NCI-H2029 treated with DMSO at 0.1 percent for 48 hours (cell line): ENCODE measurements around the gene MAPRE2.
A peak's percentile ranks its signal among the peaks of the same experiment; 100 is the strongest.

Experiments used
- DNase-seq: peaks from one replicate; lab custom pipeline; 2025; lab: John Stamatoyannopoulos, UW

Gene MAPRE2

DNA sequence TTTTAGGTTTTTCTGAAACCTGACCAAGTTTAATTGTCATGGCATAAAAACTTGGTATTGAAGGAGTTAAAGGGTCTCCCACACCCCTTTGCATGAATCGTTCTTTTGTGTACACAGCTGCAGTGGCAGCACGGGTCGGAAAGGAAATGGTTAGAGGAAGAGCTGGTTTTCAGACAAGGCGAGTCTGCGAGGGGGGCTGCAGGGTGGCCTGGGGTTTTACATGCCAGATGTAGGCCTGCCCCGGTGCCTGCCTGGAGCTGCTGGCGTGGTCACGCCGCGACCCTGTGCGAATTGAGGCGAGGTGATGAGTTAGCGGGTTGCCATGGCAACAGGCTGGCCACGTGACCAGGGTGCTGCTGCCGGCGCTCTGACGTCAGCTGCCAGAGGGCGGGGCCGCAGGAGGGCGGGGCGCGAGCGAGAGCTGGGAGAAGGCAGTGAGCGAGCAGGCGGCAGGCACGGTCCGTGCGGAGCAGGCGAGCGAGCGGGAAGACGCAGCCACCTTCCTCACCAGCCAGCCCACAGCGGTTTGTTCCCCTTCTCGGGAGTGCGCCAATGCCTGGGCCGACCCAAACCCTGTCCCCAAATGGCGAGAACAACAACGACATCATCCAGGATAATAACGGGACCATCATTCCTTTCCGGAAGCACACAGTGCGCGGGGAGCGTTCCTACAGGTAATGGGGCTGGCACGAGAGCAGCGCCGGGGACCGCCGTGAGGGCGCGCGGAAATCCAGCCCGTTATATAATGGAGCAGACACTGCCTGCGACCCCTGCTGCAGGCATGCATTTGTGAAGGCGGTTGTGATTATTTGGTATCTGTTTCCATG, at the start of gene MAPRE2:
MAPRE2 (plus strand) TSS at position 426 of the 827 bp plus-strand sequence; CDS start at position 553, 127 bp downstream.
- DNase-seq = peak; percentile 59

DNA sequence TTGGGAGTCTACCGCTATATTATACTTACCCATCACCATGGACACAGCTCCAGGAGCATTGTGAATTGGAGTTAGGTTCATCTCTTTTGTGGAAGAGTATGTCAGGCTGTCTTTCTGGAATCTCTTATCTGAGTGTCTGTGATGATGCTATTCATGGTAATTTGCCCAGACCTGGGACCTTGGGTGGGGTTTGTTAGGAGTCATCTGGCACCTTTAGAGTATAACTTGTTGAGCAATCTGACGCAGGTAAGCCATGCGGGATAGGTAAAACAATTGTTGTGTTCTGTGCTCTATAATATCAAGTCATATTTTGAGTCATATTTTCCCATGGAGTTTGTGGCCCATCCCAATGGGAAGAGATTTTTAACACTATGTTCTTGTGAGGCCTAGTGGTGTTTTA, 49.7 kb upstream of the MAPRE2 start:
- DNase-seq = no peak

DNA sequence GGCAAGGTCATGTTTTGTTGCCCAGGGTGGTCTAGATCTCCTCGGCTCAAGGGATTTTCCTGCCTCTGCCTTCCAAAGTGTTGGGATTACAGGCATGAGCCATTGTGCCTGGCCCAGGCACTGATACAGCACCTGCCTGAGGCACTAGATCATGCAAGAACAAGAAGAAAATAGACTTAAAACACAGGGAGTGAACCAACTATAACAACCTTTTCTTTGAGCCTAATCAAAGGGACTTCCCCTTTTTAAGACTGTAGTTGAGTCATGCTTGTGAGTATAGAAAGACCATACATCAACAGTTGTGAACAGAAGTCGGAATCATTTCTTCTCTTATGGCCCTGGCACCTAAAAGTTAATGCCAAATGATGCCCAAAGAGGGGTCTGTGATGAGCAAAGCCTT, 47.9 kb upstream of the MAPRE2 start:
- DNase-seq = no peak

DNA sequence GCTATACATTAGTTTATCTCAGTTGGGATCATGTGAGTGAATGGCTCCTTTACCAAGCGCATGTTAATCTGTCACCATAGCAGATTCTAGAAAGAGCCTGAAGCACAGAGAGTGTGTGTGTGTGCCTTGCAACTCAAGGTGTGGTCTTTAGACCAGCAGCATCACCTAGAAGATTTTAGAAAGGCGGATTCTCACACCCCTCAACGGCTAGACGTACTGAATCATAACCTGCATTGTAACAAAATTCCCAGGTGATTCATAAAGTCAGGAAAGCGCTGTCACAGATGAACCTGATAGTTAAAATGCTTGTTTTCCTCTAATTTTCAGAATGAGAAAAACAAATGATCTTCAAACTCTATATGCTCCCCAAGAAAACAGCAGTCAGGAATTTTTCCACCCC, 45.5 kb upstream of the MAPRE2 start:
- no peak for DNase-seq

DNA sequence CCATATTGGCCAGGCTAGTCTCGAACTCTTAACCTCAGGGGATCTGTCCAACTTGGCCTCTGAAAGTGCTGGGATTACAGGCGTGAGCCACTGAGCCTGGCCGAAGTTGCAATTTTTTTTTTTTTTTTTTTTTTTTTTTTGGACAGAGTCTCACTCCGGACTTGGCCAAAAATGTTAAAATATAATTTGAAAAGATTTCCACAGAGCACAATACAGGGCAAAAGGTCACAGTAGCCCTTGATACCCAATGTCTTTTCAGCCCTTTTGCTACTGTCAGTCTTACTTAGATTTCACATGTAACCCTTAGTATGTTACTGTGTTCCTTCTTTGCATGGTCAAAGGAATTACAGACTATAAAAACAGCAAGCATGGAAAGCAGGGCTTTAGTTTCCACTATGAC, 42.6 kb upstream of the MAPRE2 start:
- no peak for DNase-seq

DNA sequence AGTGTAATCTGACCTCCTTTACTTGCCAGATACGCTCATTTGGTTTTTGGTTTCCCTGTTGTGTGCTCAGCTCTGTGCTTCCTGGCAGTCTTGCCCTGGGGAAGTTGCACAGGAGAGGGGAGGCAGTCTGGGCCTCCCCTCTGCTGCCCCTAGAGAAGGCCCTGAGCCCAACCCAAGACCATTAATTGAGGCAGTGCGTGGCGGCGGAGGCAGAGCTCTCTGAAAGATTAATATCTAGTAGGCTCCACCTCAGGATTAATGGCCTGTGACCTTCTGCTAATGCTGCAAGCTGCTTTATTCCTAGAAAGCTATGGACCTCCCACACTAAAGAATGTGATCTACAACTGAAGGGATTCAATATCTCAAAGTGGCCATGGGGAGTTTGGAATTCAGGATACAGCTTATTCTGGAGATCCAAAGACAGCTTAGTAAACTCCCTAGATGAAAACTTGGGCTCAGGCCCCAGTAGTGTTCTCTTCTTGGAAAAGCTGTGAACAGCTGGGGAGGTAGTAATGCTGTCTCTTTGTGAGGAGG, 41.4 kb upstream of the MAPRE2 start:
- no peak for DNase-seq

DNA sequence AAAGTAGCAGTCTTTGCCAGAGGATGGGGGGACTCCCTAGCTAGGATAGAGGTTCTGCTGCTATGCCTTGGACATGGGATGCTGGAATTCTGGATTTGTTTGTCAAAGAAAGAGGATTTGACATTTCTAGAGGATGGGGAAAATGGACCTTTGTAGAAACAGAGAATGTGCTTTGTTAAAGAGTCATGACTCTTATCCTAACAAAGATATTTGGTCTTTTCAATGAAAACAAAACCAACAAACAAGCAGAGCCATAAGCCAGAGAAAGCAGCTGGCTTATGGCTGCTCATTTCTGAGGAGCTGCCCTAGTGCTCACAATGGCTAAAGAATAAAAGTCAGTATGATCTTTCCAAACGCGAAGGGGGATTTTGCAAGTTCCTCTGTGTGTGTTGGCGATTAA, 40.8 kb upstream of the MAPRE2 start:
- DNase-seq = no peak

DNA sequence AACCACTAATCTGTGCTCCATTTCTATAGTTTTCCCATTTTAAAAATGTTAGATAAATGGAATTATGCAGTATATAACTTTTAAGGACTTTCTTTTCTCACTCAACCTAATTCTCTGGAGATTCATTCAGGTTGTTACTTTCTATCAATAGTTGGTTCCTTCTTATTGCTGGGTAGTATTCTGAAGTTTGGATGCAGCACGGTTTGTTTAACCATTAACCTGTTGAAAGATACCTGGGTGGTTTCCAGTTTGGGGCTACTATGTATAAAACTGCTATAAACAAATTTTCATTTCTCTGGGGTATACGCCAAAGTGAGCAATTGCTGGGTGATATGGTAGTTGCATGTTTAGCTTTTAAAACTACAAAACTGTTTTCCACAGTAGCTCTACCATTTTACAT, 39.1 kb upstream of the MAPRE2 start:
- no peak for DNase-seq

DNA sequence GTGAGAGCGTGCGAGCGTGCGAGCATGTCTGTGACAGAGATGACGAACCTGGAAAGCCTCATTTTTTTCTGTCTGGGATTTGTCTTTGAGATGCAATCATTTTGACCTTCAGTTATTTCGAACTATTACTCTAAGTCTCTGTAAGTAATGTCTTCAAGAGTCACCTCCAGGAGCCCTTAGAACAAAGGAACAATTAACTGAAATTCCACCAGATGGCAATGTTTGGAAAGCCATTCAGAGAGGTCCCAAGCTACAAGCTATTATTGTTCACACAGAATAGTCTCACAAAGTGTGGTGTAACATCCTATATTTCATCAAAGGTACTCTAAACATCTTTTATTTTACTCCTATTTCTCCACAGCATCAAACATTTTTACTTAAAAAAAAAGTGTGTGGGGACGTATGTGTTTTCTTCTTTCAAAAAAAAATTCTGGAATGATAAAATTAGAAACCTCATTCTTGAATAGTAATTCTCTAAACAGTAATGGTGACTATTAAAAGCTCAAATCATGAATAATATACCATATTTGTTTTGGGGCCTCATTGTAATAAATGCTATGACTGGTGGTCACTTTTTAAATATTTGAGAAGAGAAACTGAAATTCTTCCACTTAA, 35.1 kb upstream of the MAPRE2 start:
- DNase-seq = peak; percentile 37

DNA sequence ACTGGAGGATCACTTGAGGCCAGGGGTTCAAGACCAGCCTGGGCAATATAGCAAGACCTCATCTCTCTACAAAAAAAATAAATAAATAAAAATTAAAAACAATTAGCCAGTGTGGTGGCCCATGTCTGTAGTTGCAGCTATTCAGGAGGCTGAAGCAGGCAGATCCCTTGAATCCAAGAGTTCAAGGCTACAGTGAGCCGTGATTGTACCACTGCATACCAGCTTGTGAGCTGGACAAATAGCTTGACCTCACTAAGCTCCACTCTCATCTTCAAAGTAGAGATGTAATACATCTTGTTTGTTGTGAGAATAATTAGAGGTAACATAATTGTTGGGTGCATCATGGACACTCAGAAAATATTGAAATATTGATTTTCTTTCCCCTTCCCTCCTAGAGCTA, 31.1 kb upstream of the MAPRE2 start:
- DNase-seq = no peak

DNA sequence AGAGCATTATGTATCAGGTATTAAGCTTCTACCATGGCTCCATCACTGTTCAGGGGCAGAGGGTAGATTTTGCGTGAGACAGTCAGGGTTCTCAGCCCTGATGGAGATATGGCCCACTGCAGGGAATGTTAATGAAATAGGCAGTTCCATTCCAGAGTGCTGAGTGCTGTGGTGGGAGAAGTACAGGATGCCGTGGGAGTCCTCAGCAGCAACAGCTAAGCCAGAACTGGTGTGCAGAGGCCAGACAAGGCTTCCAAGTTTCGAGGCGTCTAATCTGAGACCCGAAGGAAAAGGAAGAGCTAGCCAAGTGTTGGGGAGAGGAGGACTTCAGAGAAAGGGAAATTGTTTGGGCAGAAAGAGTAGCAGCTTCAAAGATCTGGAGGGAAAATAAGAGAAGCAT, 30.2 kb upstream of the MAPRE2 start:
- no peak for DNase-seq

DNA sequence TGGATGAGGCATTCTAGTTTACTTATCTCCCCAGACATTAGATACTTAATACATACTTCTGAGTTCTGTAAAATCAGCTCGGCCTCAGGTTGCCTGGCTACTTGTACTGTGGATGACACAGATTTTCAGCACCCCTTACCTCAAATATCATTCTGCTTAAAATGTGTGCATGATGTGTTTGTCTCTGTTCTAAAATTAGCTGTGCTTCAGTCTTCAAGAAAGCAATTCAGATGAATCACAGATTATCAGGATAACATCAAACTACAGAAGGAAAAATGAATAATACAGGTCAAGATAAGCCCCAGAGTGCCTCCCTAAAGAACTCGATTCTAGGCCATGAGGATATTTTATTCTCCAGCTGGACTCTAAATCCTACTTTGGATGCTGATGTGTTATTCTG, 21.3 kb upstream of the MAPRE2 start:
- no peak for DNase-seq

DNA sequence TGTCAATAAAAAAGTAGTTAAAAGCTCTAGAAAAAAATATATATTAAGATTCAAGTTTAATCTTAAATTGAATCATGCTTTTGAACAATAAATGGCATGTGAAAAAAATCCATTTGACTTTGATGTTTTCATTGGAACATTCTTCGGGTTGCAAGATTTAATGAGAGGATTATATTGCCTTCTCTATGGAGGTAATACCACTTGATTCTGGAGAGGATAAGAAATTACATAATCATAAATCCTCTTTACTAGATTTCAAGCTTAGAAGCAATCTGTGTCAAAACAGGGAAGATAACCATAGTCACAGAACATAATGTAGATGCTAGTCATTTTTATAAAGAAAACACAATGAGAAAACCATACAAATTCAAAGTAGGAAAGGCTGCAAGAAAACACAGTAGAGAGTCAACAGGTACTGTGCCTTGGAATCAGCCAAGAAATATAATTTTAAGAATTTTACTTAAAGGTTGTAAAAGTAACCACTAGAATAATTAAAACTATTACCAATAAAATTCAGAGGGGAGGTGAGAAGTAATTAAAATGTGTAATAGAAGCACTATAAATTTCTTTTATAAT, 18.7 kb upstream of the MAPRE2 start:
- DNase-seq = no peak

DNA sequence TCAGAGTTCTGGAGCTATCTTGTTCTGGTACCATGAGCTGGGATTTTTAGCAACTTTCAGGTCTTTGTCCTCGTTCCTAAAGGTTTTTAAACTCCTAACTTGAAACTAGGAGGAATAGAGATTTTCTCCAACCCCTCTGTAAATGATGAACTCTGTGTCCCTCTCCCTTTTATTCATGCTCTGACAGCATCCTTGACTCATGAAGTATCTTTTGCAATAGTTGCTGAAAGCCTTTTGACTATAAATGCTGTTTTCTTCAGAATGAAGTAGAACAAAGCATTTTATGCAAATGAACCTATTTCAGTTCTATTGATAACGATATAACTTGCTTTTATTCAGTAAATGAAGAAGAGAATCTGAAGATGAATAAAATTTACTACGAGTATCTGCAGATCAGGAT, 17.0 kb upstream of the MAPRE2 start:
- DNase-seq = no peak

DNA sequence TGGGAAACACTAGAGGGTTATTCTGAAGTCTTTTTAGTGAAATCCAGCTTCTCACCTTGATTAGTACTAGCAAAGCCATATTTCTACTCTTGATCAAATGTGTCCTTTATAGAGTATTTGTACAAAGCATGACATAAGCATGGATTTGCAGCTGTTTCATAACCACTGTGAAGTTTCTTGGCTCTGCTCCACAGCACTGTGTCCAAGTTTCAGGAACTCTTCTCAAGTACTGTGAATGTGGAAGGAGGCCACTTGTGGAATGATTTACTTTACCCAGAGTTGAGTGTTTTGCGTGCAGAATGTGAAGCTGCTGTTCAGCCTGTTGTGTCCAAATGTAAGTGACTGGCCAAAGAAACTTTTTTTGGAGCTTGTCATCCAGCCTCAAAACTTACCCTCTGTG, 16.2 kb upstream of the MAPRE2 start:
- no peak for DNase-seq

DNA sequence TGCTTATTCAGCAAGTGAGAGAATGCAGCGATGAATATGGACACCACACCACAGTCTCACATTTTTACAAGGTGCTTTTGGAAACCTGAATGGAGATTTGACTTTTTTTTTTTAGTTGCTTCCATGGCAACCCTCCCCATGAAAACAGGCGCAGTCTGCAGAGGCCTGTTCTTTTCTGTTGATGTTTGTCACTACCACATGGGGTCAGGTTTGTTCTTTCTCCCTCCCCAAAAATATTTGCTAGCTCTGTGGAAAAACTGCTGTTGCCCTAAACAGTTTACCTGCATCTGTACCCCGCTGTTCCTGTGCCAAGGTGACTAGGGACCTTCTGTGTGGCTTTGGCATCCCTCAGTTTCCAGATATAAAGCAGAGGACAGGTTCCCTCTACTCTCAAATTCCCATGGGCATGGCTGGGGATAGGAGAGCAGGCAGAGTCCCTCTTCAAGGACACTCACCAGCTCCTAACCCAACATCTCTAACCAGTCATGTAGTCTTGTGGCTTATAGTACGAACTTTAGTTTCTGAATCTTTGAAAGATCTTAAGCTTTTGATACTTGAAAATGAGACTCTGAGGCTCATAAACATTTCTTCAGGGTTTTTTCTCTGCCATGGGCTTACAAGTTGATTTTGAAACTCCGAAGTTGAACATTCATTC, 14.7 kb upstream of the MAPRE2 start:
- DNase-seq = no peak

DNA sequence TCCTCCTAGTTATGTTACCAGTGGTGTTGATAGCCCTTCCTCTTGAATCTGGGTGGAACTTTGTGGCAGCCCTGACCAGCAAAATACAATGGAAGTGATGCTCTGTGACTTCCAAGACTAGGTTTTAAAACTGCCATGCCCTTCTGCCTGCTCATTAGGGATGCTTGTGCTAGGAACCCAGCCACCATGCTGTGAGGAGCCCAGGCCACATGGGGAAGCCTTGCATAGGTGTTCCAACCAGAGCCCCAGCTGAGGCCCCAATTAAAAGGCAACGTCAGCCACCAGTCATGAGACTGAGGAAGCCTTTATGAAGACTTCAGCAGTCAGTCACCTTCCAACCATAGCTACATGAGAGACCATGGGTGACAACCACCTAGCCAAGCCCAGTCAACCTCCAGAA, 14.0 kb upstream of the MAPRE2 start:
- no peak for DNase-seq

DNA sequence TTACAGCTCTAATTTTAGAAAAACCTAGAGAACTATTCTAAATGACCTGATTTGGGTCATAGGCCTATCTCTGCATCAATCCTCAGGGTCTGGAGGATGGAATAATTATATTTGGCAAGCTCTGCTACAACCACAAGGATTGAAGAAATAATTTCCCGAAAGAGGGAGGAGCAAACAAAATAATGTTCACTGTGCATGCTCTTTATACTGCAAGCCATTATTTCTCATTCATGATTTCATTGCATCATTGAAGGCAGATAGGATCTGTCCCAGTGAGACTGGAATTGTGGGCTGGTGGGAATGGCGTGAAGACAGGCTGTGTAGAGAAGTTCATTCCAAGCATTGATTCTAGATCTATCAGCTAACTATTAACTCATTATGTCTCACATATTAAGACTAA, 12.7 kb upstream of the MAPRE2 start:
- DNase-seq = no peak

DNA sequence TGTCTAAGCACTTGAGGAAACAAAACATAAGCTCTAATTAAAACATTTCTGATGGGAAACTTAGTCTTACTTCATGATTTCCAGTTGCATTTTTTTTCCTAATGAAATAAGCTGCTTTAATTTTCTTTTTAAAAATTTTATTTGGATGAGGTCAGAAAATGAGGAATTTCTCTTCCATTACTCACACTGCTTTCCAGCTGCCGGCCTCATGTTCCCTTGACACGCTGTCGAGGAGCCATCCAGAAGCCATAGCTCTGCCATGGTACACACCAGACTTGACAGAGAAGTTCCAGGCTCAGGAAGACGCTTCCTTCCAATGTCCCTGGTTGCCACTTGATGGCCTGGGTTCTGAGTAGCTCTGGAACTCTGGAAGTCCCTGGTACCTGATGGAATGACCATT, 12.1 kb upstream of the MAPRE2 start:
- DNase-seq = no peak

DNA sequence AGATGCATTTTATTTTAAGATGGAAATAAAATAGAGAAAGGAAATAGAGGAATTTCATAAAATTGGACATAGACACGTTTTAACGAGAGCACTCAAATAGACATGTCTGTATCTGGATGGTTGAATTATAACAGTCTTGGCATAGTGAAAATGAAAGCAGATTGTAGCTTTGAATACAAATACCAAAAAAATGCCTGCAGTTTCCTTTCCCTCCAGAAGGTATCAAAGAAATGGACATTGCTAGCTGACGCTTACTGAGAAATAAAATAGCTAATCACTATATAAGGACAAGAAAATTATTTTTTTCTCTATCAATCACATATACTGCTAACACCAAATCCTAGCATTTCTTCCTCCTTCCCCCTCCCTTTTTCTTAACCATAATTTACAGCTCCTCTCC, 11.4 kb upstream of the MAPRE2 start:
- peak; percentile 50 for DNase-seq

DNA sequence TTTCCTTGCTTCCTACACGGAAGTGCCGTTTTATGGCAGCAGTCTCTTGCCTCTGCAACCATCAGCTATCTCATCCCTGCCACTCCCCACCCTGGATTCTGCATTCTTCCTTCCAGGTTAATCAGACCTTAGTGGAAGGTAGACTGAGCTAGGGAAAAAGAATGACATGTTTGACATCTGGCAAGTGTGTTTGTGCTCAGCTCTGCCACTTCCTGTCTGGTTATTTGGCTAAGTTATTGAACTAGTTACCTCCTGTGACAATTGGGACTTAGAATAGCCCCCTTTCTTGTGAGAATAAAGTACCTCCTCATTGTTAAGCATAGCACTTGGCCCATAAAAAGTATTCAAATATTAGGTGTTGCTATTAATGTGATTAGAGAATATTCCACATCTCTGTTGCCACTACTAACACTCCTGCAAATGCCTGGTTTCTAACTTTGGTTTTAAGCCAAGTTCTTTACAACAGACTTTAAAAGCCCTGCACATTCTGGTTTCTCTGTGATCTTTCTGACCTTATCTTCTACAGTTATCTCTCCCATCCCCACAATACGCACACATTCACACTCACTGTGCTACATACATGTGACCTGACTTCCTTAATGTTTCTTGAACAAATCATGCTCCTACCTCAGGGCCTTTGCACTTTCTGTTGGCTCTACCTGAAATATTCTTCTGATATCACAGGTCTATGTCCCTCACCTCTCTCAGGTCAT, 10.8 kb upstream of the MAPRE2 start:
- no peak for DNase-seq

DNA sequence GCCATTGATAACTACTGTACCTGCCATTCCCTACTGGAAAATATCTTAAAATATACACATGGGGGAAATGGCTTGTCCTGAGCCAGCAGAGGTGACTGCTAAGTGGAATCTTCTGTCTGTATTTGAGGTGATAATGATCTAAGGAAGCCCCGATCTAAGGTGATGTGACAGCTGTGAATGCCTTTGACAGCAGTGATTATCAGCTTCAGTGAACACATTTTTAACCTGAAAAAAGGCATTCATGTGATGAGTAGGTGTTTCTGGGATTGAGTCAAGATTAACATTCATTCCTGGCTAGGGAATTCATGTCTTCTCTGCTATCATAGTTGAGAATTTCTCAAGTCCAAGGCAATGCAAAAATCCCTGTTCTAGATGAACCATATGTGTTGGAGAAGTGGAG, 9.1 kb upstream of the MAPRE2 start:
- no peak for DNase-seq
